SKM-1 (cell line): ENCODE data around the gene CHST15.
"Not testable (repeated sequence)": the region's sequence is repeated elsewhere in the genome, so short reads cannot be mapped to it uniquely, and the experiment has no call there.

Experiments used
- DNase-seq: peaks from one replicate; lab custom pipeline; 2025; ENCODE audit not compliant: unreplicated experiment; lab: John Stamatoyannopoulos, UW

Gene CHST15

GRCh38 chr10:124124123-124124768 is 30.8 kb upstream of the CHST15 start:
- DNase-seq = no peak

DNA sequence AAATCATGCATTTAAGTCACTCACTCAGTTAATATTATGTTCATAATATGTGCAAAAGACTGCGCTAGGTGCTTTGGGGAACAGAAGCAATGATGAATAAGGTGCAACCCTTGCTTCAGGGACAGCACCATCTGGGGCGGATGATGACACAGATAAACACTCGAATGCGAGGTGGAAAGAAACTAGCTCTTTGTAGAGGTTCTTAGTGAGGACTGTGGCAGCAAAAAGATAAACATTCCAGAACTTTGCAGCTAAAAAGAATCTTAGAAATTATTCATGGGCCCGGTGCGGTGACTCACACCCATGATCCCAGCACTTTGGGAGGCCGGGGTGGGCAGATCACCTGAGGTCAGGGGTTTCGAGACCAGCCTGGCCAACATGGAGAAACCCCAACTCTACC is 29.8 kb upstream of the CHST15 start:
- no peak for DNase-seq

DNA sequence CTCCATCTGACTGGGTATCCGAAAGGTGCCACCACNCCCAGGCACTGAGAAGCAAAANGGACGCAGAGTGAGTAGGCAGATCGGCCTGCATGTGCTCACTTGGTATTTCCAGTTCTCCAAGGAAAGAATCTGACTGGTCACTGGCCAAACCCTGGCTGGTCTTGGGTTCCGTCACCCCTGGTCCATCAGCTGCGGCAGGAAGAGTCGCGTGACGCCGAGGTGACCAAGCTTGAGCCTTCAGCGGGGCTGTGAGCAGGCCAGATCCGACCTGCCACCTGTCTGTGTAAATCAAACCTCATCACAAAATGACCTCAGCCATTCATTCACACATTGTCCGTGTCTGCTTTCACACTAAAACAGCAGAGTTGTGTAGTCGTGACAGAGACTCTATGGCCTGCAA is 28.8 kb upstream of the CHST15 start:
- no peak for DNase-seq

DNA sequence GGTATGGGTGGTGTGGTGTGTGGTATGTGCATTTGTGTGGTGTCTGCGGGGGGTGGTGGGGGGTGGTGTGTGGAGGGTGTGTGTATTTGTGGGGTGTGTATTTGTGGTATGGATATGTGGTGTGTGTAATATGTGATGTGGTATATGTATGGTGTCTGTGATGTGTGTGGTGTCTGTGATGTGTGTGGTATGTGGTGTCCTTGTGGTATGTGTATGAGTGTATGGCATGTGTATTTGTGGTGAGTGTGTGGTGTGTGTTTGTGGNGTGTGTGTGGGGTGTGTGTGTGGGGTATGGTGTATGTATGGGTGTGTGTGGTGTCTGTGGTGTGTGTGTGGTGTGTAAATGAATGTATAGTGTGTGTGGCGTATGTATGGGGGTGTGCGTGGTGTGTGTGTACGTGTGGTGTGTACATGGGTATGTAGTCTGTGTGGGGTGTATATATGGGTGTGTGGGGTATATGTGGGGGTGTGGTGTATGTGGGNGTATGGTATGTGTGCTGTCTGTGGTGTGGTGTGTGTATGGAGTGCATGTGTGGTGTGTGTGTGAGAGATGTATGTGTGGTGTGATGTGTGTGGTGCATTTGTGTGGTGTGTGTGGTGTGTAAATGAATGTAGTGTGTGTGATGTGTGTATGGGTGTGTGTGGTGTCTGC is 27.1 kb upstream of the CHST15 start:
- DNase-seq = no peak

DNA sequence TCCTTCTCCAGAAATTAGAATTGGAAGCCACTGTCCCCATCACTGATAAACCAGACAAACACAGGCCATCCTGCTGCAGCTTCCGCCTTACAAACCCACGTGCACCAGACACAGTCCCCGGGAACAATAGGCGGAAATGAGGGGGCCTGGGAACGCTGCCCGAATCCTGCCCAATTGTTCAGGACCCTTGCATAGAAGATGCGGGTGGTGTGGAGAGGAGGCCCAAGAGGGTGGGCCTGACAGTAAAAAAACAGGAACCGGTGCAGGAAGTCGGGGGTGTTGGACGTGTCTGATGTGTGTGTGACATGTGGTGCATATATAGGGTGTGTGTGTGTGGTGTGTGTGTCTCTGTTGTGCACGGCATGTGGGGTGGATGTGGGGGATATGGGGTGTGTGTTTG is 26.5 kb upstream of the CHST15 start:
- DNase-seq = no peak

GRCh38 chr10:124119216-124119615 is 25.8 kb upstream of the CHST15 start:
- no peak for DNase-seq

GRCh38 chr10:124117833-124118232 is 24.4 kb upstream of the CHST15 start:
- no peak for DNase-seq

DNA sequence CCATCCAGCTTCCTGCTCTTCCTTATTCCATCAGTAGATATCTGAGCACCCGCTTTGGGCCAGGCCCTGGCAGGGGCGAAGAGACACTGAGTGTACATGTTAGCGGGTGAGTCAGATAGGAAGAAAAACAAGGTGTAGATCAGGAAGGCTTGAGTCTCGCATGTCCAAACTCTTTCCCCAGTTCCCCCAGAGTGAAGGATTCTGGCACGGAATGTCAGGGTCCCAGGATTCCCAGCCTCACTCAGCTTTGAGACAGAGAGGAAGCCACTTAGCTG is 24.1 kb upstream of the CHST15 start:
- no peak for DNase-seq

- DNase-seq = no peak
Observed at GRCh38 chr10:124116771-124117510, 23.5 kb upstream of the CHST15 start.

DNA sequence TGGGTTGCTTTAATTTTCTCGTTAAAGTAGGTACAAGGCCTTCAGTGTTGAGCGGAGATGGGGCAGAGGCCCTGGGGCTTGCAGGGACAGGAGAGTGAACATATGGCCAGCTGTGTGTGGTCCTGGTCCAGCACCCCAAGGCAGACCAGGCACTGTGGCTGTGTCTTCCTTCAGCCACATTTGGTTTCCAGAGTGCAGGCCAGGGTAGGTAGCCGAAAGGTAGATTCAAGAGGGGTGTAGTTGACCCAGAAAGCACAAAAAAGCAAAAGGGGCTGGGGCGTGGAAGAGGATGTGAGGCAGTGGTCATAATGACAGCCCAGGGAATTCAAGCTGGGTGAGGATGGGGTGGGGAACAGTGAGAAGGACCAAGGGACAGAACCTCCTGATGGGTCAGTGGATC is 21.3 kb upstream of the CHST15 start:
- no peak for DNase-seq

DNA sequence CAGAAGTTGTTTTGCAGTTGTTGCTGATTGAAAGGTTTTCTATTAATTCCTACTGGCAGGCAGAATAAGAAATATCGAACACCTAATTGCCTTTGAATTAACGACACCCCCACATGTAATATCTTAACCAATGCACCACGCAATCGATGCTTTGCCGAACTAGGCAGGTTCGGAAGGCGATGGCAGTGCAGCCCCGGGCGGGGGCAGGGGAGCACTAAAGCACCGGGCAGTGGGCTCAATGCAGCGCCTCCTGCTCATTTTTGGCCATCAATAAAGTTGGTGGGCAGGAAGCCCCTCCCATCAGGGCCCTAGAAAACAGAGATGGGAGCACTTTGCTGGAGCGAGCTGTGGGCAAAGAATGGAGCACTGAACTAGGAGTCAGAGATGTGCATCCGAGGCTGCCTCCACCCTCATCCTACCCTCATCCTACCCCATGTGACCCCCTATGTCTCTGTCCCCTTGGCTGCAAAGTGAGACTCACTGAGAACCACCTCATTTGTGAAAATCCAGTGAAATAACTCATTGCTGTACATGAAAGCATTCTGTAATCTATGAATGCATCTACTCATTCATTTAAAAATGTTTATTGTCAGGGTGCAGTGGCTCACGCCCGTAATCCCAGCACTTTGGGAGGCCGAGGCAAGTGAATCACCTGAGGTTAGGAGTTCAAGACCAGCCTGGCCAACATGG is 19.6 kb upstream of the CHST15 start:
- no peak for DNase-seq

DNA sequence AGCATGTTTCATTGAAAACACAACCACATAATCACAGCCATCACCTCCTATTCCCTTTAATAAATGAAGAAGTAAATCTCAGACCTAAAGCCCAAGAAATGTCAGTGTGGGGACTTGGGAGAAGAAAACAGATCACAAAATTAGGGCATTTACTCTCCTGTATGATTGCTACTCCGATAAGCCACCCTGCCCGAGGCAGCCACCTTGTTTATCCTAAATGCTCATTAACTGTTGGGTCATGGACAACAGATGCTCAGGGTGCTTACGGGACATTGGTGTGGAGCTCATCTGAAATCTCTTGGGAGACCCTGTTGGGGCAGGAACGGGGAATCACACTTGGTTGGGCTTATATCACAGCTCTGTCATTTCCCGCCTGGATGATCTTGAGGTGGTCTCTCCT is 17.5 kb upstream of the CHST15 start:
- DNase-seq = no peak

DNA sequence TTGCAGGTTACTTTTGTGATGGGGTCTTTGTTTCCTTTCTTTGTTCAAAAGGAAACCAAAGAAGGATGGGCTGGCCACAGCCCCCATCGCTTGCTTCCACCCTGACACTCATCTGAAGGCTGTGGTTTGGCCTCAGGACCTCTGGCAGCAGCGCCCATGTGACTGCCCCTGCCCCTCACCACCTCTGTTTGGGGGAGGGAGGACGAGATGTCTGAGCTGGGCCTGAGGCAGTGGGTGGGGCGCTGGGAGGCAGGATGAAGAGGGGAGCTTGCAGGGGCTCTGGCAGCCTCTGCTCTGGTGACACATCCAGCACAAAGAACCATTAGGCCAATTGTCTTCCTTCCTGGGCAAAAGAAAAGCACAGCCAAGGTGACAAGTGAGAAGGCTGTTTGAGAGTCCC is 15.9 kb upstream of the CHST15 start:
- no peak for DNase-seq

DNA sequence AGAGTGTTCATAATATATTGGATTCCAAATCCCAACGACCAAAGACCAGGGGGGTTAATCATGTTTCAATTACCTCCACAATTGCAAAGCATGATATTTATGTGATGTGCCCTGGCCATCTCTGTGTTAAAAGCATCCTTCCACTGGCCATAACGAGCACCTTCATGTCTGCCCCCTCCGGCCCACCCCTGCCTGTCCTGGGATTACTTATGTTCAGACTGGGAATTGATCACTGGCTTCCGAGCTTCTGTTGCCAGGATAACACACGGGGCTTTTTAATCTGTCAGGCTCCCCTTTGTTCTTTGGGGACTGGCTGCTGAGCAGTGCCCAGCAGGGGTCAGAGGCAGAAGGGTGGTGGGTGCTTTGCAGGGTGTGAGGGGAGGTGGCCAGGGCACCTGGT is 13.7 kb upstream of the CHST15 start:
- no peak for DNase-seq

DNA sequence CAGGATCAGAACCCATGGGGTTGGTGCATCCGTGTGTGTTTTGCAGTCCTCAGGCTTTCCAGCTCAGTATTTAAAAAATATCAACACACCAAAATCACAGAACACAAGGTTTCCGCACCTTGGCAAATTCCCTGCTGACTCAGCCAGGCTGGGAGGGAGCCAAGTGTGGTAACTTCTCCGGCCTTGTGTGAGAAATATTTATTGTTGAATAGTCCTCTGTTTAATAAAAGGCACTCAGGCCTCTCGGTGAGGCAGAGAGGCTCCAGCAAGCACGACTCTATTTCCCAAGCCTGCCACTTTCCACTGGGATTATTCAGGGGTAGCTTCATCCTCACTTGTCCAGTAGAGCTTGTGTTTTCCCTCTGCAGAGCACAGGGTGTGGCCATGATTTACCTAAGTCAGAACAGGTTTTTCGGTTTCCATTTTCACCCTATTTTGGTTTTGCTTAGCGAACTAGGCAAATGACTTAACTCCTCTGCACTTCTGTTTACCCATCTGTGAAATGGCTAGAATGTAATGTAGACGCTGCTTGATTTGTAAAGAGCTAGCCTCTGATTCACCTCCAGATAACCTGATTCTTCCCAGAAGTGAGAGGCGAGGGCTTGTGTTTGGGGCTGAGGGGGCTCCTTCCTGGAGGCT is 13.0 kb upstream of the CHST15 start:
- DNase-seq = no peak

- DNase-seq = no peak
Observed at GRCh38 chr10:124105594-124105993, 12.2 kb upstream of the CHST15 start.

GRCh38 chr10:124105045-124105444 is 11.6 kb upstream of the CHST15 start:
- DNase-seq = no peak

- no peak for DNase-seq
Observed at GRCh38 chr10:124104011-124104627, 10.7 kb upstream of the CHST15 start.

DNA sequence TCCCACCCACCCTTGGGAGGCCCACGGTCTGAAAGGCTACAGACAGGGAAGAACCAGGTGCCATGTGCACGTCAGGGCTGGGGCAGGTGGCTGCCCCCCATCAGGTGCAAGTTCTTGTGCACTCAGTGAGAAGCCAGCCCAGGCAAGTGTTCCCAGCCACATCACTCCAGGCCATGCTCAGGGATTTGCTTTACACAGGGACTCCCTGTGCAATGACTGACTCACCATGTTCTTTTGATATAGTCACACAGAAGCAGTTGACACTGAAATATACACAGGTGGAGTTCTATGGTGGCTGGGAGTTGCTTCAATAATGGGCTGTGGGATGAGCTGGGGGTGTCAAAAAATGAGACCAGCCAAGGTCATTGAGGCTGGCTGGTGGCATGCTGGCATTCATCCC is 8.0 kb upstream of the CHST15 start:
- no peak for DNase-seq

- not testable (repeated sequence) for DNase-seq
Observed at GRCh38 chr10:124100651-124101050, 7.3 kb upstream of the CHST15 start.

DNA sequence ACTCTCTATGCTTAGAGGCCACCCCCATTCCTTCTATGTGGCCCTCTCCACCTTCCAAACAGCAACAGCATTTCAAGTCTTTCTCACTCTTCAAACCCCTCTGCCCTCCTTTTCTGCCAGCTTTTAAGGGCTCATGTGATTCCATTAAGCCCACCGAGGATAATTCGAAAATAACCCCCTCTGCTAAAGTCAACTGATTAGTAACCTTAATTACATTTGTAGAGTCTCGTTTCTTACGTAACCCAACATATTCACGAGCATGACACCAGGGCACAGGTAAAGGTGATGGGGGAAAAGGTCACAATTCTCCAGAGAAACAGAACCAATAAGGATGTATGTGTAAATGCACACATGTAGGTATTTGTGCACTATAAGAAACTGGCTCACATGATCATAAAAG is 6.7 kb upstream of the CHST15 start:
- DNase-seq = no peak
